ENCODE results near the gene SLC35F3. TPM values are rescaled to one million over a fixed set of nuclear protein-coding genes. Genes with fewer than 3 reads are reported as not detected.

SLC35F3 gene
- total and polyA plus RNA-seq, 2 experiments from 2014 or later, result 1.0 to 3.2 TPM

DNA sequence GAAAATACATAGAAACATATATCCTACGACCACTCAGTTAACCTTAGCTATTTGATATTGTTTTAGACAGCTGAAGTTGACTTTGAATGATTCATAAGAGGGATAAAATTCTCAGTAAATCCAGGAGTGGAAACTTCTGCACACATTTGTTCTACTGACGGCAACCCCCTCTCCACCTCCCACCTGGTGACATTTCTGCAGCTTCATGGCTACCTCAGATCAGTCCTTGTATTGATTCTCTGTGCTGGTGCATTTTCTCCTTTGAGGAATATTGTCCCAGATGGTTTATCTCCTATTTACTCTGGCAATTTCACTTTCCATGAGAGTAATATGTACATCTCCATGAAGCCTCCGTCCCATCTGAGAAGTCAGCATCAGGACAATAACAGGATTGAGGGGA lies 411.1 kb downstream of the SLC35F3 start:
- no peaks in the 10 kb centered on the region; the same call in 1 of the 2 replicates for H3K4me1 ChIP-seq (ENCODE audit: insufficient read depth)
- peaks cover 6% of the 10 kb centered on the region for H3K27me3 Mint-ChIP-seq (ENCODE audit: insufficient read depth, low read depth, poor library complexity)

More for the DNA sequence above, 411.1 kb downstream of the SLC35F3 start:
- H3K27me3 ChIP-seq (ENCODE audit: insufficient read depth), result no peaks in the 10 kb centered on the region
- no peaks in the 10 kb centered on the region for H3F3A ChIP-seq (replicated peaks; ENCODE audit: low read depth)
- H3K4me3 Mint-ChIP-seq, result no peak overlapping the region
- H3K4me1 Mint-ChIP-seq, result peaks cover 23% of the 10 kb centered on the region
- H3K79me2 ChIP-seq (replicated peaks; ENCODE audit: insufficient read depth), result no peaks in the 10 kb centered on the region
- no peak overlapping the region for H3K4me2 ChIP-seq
- no peaks in the 10 kb centered on the region for H3K36me3 ChIP-seq (ENCODE audit: insufficient read depth)
- no peaks in the 10 kb centered on the region; the same call in 2 of the 3 replicates for H3K9me3 Mint-ChIP-seq
- TF ChIP-seq, protein P1, sequence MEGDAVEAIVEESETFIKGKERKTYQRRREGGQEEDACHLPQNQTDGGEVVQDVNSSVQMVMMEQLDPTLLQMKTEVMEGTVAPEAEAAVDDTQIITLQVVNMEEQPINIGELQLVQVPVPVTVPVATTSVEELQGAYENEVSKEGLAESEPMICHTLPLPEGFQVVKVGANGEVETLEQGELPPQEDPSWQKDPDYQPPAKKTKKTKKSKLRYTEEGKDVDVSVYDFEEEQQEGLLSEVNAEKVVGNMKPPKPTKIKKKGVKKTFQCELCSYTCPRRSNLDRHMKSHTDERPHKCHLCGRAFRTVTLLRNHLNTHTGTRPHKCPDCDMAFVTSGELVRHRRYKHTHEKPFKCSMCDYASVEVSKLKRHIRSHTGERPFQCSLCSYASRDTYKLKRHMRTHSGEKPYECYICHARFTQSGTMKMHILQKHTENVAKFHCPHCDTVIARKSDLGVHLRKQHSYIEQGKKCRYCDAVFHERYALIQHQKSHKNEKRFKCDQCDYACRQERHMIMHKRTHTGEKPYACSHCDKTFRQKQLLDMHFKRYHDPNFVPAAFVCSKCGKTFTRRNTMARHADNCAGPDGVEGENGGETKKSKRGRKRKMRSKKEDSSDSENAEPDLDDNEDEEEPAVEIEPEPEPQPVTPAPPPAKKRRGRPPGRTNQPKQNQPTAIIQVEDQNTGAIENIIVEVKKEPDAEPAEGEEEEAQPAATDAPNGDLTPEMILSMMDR (conservative IDR thresholded peaks at IDR 0.05; ENCODE audit: low read depth in 2 of 2), result no peak
- TF ChIP-seq JUNB (IDR thresholded peaks at IDR 0.05; ENCODE audit: unreplicated experiment), result no peak
- TF ChIP-seq, protein P2, sequence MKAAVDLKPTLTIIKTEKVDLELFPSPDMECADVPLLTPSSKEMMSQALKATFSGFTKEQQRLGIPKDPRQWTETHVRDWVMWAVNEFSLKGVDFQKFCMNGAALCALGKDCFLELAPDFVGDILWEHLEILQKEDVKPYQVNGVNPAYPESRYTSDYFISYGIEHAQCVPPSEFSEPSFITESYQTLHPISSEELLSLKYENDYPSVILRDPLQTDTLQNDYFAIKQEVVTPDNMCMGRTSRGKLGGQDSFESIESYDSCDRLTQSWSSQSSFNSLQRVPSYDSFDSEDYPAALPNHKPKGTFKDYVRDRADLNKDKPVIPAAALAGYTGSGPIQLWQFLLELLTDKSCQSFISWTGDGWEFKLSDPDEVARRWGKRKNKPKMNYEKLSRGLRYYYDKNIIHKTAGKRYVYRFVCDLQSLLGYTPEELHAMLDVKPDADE (IDR thresholded peaks at IDR 0.05), result no peak
- no peak for TF ChIP-seq NANOG (IDR thresholded peaks at IDR 0.05; ENCODE audit: borderline replicate concordance)
- no peak for TF ChIP-seq CREB1 (CRISPR knock-in tag; IDR thresholded peaks at IDR 0.05; ENCODE audit: low read depth)
- TF ChIP-seq, protein P3, sequence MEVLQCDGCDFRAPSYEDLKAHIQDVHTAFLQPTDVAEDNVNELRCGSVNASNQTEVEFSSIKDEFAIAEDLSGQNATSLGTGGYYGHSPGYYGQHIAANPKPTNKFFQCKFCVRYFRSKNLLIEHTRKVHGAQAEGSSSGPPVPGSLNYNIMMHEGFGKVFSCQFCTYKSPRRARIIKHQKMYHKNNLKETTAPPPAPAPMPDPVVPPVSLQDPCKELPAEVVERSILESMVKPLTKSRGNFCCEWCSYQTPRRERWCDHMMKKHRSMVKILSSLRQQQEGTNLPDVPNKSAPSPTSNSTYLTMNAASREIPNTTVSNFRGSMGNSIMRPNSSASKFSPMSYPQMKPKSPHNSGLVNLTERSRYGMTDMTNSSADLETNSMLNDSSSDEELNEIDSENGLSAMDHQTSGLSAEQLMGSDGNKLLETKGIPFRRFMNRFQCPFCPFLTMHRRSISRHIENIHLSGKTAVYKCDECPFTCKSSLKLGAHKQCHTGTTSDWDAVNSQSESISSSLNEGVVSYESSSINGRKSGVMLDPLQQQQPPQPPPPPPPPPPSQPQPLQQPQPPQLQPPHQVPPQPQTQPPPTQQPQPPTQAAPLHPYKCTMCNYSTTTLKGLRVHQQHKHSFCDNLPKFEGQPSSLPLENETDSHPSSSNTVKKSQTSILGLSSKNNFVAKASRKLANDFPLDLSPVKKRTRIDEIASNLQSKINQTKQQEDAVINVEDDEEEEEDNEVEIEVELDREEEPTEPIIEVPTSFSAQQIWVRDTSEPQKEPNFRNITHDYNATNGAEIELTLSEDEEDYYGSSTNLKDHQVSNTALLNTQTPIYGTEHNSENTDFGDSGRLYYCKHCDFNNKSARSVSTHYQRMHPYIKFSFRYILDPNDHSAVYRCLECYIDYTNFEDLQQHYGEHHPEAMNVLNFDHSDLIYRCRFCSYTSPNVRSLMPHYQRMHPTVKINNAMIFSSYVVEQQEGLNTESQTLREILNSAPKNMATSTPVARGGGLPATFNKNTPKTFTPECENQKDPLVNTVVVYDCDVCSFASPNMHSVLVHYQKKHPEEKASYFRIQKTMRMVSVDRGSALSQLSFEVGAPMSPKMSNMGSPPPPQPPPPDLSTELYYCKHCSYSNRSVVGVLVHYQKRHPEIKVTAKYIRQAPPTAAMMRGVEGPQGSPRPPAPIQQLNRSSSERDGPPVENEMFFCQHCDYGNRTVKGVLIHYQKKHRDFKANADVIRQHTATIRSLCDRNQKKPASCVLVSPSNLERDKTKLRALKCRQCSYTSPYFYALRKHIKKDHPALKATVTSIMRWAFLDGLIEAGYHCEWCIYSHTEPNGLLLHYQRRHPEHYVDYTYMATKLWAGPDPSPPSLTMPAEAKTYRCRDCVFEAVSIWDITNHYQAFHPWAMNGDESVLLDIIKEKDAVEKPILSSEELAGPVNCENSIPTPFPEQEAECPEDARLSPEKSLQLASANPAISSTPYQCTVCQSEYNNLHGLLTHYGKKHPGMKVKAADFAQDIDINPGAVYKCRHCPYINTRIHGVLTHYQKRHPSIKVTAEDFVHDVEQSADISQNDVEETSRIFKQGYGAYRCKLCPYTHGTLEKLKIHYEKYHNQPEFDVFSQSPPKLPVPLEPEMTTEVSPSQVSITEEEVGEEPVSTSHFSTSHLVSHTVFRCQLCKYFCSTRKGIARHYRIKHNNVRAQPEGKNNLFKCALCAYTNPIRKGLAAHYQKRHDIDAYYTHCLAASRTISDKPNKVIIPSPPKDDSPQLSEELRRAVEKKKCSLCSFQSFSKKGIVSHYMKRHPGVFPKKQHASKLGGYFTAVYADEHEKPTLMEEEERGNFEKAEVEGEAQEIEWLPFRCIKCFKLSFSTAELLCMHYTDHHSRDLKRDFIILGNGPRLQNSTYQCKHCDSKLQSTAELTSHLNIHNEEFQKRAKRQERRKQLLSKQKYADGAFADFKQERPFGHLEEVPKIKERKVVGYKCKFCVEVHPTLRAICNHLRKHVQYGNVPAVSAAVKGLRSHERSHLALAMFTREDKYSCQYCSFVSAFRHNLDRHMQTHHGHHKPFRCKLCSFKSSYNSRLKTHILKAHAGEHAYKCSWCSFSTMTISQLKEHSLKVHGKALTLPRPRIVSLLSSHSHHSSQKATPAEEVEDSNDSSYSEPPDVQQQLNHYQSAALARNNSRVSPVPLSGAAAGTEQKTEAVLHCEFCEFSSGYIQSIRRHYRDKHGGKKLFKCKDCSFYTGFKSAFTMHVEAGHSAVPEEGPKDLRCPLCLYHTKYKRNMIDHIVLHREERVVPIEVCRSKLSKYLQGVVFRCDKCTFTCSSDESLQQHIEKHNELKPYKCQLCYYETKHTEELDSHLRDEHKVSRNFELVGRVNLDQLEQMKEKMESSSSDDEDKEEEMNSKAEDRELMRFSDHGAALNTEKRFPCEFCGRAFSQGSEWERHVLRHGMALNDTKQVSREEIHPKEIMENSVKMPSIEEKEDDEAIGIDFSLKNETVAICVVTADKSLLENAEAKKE (CRISPR knock-in tag; IDR thresholded peaks at IDR 0.05), result no peak
- no peak for TF ChIP-seq STAT1 (IDR thresholded peaks at IDR 0.05; ENCODE audit: unreplicated experiment)
- no peak for TF ChIP-seq EZH2phosphoT487 (IDR thresholded peaks at IDR 0.05; ENCODE audit: unreplicated experiment)
- H3K9me2 ChIP-seq (ENCODE audit: insufficient read depth), result 0 out of 2 replicates have a peak, but pooled peaks cover 3% of the 10 kb centered on the region
- no peak overlapping the region for H3K27ac Mint-ChIP-seq
- H4K20me1 ChIP-seq (replicated peaks; ENCODE audit: insufficient read depth), result no peaks in the 10 kb centered on the region
- DNase-seq (ENCODE audit: low spot score), result no peak
- no peaks in the 10 kb centered on the region for H3K36me3 Mint-ChIP-seq (ENCODE audit: low read depth)
- ATAC-seq, result no peak
- no peak overlapping the region; the same call in 1 of the 2 replicates for H2AFZ ChIP-seq
- H3K27ac ChIP-seq (ENCODE audit: low read depth), result no peak overlapping the region
- no peak overlapping the region for H3K4me3 ChIP-seq
